ENCODE results near the gene ASB1.

The ASB1 gene

GRCh38 chr2:238431456-238431855, 4.7 kb downstream of the ASB1 start:
- H3K9me3 ChIP-seq = peaks cover 29% of the 10 kb centered on the region
- no peak overlapping the region for H3K27ac ChIP-seq
- H3K36me3 ChIP-seq = peaks cover 68% of the 10 kb centered on the region
- H3K27me3 ChIP-seq = no peaks in the 10 kb centered on the region
- no peak overlapping the region for H3K4me3 ChIP-seq
- TF ChIP-seq Cebpa-rat (IDR thresholded peaks at IDR 0.05) = no peak
- H3K4me2 ChIP-seq = no peak overlapping the region
- no peak overlapping the region for H3K9ac ChIP-seq
- peaks cover 15% of the 10 kb centered on the region for H3K4me1 ChIP-seq
- H4K20me1 ChIP-seq = peaks cover 54% of the 10 kb centered on the region

GRCh38 chr2:238433300-238433915, 6.7 kb downstream of the ASB1 start:
- Histone ChIP-seq H3K4me1 (peaks cover 4% of the 10 kb centered on the region), H3K27me3 (no peaks in the 10 kb centered on the region), H3K27ac (no peak overlapping the region), H4K20me1 (peaks cover 71% of the 10 kb centered on the region), H3K4me3 (no peak overlapping the region), H3K4me2 (no peak overlapping the region), H3K36me3 (peaks cover 87% of the 10 kb centered on the region), H3K9ac (no peak overlapping the region), H3K9me3 (peaks cover 29% of the 10 kb centered on the region)
- no peak for TF ChIP-seq Cebpa-rat (IDR thresholded peaks at IDR 0.05)

GRCh38 chr2:238433941-238434845, 7.5 kb downstream of the ASB1 start:
- H3K9ac ChIP-seq = no peak overlapping the region
- H4K20me1 ChIP-seq = peaks cover 79% of the 10 kb centered on the region
- H3K9me3 ChIP-seq = peaks cover 21% of the 10 kb centered on the region
- no peaks in the 10 kb centered on the region for H3K27me3 ChIP-seq
- no peak overlapping the region for H3K4me2 ChIP-seq
- H3K4me3 ChIP-seq = no peak overlapping the region
- peaks cover 88% of the 10 kb centered on the region for H3K36me3 ChIP-seq
- no peak for TF ChIP-seq Cebpa-rat (IDR thresholded peaks at IDR 0.05)
- no peaks in the 10 kb centered on the region for H3K4me1 ChIP-seq
- no peak overlapping the region for H3K27ac ChIP-seq

GRCh38 chr2:238434846-238435751, 8.4 kb downstream of the ASB1 start:
- H3K4me2 ChIP-seq = no peak overlapping the region
- H3K36me3 ChIP-seq = peaks cover 88% of the 10 kb centered on the region
- no peaks in the 10 kb centered on the region for H3K4me1 ChIP-seq
- H3K27ac ChIP-seq = no peak overlapping the region
- H3K9ac ChIP-seq = no peak overlapping the region
- no peak overlapping the region for H3K4me3 ChIP-seq
- H4K20me1 ChIP-seq = peaks cover 88% of the 10 kb centered on the region
- peaks cover 12% of the 10 kb centered on the region for H3K9me3 ChIP-seq
- H3K27me3 ChIP-seq = no peaks in the 10 kb centered on the region
- TF ChIP-seq Cebpa-rat (IDR thresholded peaks at IDR 0.05) = no peak

- Histone ChIP-seq H3K9ac (no peak overlapping the region), H3K9me3 (peaks cover 5% of the 10 kb centered on the region), H3K36me3 (peaks cover 88% of the 10 kb centered on the region), H4K20me1 (peaks cover 94% of the 10 kb centered on the region), H3K27me3 (no peaks in the 10 kb centered on the region), H3K4me2 (no peak overlapping the region), H3K4me1 (no peaks in the 10 kb centered on the region), H3K4me3 (no peak overlapping the region), H3K27ac (no peak overlapping the region)
- no peak for TF ChIP-seq Cebpa-rat (IDR thresholded peaks at IDR 0.05)
These were observed 9.0 kb downstream of the ASB1 start for GRCh38 chr2:238435752-238436096.

- no peak overlapping the region for H3K9ac ChIP-seq
- peaks cover 89% of the 10 kb centered on the region for H3K36me3 ChIP-seq
- no peaks in the 10 kb centered on the region for H3K9me3 ChIP-seq
- no peak overlapping the region for H3K27ac ChIP-seq
- H3K4me1 ChIP-seq = no peaks in the 10 kb centered on the region
- TF ChIP-seq Cebpa-rat (IDR thresholded peaks at IDR 0.05) = no peak
- no peaks in the 10 kb centered on the region for H3K27me3 ChIP-seq
- H3K4me3 ChIP-seq = no peak overlapping the region
- H4K20me1 ChIP-seq = peaks cover 96% of the 10 kb centered on the region
- H3K4me2 ChIP-seq = no peak overlapping the region
These were observed 12.4 kb downstream of the ASB1 start for GRCh38 chr2:238438856-238439849.

- H3K27ac ChIP-seq = no peak overlapping the region
- TF ChIP-seq Cebpa-rat (IDR thresholded peaks at IDR 0.05) = no peak
- H3K36me3 ChIP-seq = peaks cover 89% of the 10 kb centered on the region
- no peaks in the 10 kb centered on the region for H3K27me3 ChIP-seq
- no peak overlapping the region for H3K9ac ChIP-seq
- no peaks in the 10 kb centered on the region for H3K9me3 ChIP-seq
- H3K4me1 ChIP-seq = no peaks in the 10 kb centered on the region
- peaks cover 93% of the 10 kb centered on the region for H4K20me1 ChIP-seq
- no peak overlapping the region for H3K4me3 ChIP-seq
- no peak overlapping the region for H3K4me2 ChIP-seq
These were observed 13.2 kb downstream of the ASB1 start for GRCh38 chr2:238439917-238440316.

- peaks cover 89% of the 10 kb centered on the region for H3K36me3 ChIP-seq
- H3K27ac ChIP-seq = no peak overlapping the region
- no peaks in the 10 kb centered on the region for H3K4me1 ChIP-seq
- H3K4me3 ChIP-seq = no peak overlapping the region
- no peak overlapping the region for H3K4me2 ChIP-seq
- H3K27me3 ChIP-seq = no peaks in the 10 kb centered on the region
- peaks cover 91% of the 10 kb centered on the region for H4K20me1 ChIP-seq
- no peak overlapping the region for H3K9ac ChIP-seq
- TF ChIP-seq Cebpa-rat (IDR thresholded peaks at IDR 0.05) = no peak
- no peaks in the 10 kb centered on the region for H3K9me3 ChIP-seq
These were observed 13.6 kb downstream of the ASB1 start for GRCh38 chr2:238440331-238440730.

- no peak overlapping the region for H3K4me3 ChIP-seq
- no peak overlapping the region for H3K27ac ChIP-seq
- no peak for TF ChIP-seq Cebpa-rat (IDR thresholded peaks at IDR 0.05)
- H3K36me3 ChIP-seq = peaks cover 89% of the 10 kb centered on the region
- H3K4me2 ChIP-seq = no peak overlapping the region
- no peak overlapping the region for H3K9ac ChIP-seq
- no peaks in the 10 kb centered on the region for H3K4me1 ChIP-seq
- H3K9me3 ChIP-seq = no peaks in the 10 kb centered on the region
- H4K20me1 ChIP-seq = peaks cover 91% of the 10 kb centered on the region
- H3K27me3 ChIP-seq = no peaks in the 10 kb centered on the region
These were observed 14.0 kb downstream of the ASB1 start for GRCh38 chr2:238440767-238441166.

Measured in BLaER1 (cell line).